Common myeloid progenitor, CD34-positive (primary cell): ENCODE data around the gene COG2.
A peak's percentile ranks its signal among the peaks of the same experiment; 100 is the strongest.

Experiments used
- CTCF ChIA-PET: fragments of 350-600 bp; sonication (Branson Sonifier 250); formaldehyde crosslinking; loops from one replicate; lab custom pipeline; 2021; ENCODE audit warnings: antibody characterized with exemption; lab: Charles Lee
- POLR2A ChIA-PET: fragments of 350-600 bp; sonication (Branson Sonifier 250); formaldehyde crosslinking; loops from one replicate; lab custom pipeline; 2021; ENCODE audit warnings: antibody characterized with exemption; lab: Charles Lee
- DNase-seq, 3 donors: peaks; one replicate each; pipeline versions ENCODE4 v3.0.0 to v3.0.0-alpha.2; 2013
- H3K27ac ChIP-seq, 2 experiments: 1 replicate in 1 of 2; 2 replicates in 1 of 2; pipeline ENCODE4 v1.7.0; 2013; ENCODE audit warnings: inconsistent platforms in 2 of 2, low read length in 2 of 2, mild to moderate bottlenecking in 2 of 2, low read depth in 1 of 2, moderate library complexity in 1 of 2; ENCODE audit not compliant: severe bottlenecking in 2 of 2, insufficient read depth in 1 of 2, poor library complexity in 1 of 2
- H3K27me3 ChIP-seq, 5 experiments: replicated peaks in 2 of 5; 1 replicate in 3 of 5; 2 replicates in 2 of 5; pipeline versions ENCODE4 v1.6.1 to v1.7.0; 2013; ENCODE audit warnings: low read length in 4 of 5, mild to moderate bottlenecking in 2 of 5, moderate library complexity in 2 of 5, inconsistent platforms in 1 of 5; ENCODE audit not compliant: insufficient read depth in 5 of 5, control insufficient read depth in 4 of 5
- H3K36me3 ChIP-seq, 4 experiments: 1 replicate in 2 of 4; 2 replicates in 2 of 4; pipeline versions ENCODE4 v1.6.1 to v1.7.0; 2013; ENCODE audit warnings: low read length in 3 of 4, control low read depth in 1 of 4, mild to moderate bottlenecking in 1 of 4; ENCODE audit not compliant: control insufficient read depth in 4 of 4, insufficient read depth in 4 of 4
- H3K4me1 ChIP-seq, 4 experiments: 1 replicate in 3 of 4; 2 replicates in 1 of 4; pipeline versions ENCODE4 v1.6.1 to v1.7.1; 2013; ENCODE audit warnings: low read length in 3 of 4, mild to moderate bottlenecking in 3 of 4, control low read depth in 1 of 4, inconsistent platforms in 1 of 4, moderate library complexity in 1 of 4; ENCODE audit not compliant: control insufficient read depth in 4 of 4, insufficient read depth in 4 of 4; ENCODE audit errors: control extremely low read depth in 1 of 4
- H3K4me3 ChIP-seq, 7 experiments: 1 replicate in 4 of 7; 2 replicates in 3 of 7; pipeline versions ENCODE4 v1.5.1 to v1.7.0; 2013; ENCODE audit warnings: mild to moderate bottlenecking in 7 of 7, low read length in 6 of 7, moderate library complexity in 6 of 7, inconsistent platforms in 2 of 7, low read depth in 2 of 7, control low read depth in 1 of 7; ENCODE audit not compliant: insufficient read depth in 4 of 7, control insufficient read depth in 1 of 7; ENCODE audit errors: extremely low read depth in 1 of 7
- H3K9me3 ChIP-seq, 5 experiments: 1 replicate in 4 of 5; 2 replicates in 1 of 5; pipeline versions ENCODE4 v1.6.1 to v1.7.1; 2013; ENCODE audit warnings: low read length in 4 of 5, mild to moderate bottlenecking in 2 of 5, inconsistent platforms in 1 of 5, low read depth in 1 of 5, moderate library complexity in 1 of 5; ENCODE audit not compliant: control insufficient read depth in 4 of 5, insufficient read depth in 2 of 5; ENCODE audit errors: control extremely low read depth in 1 of 5
- WGBS: methylation state at CpG from one replicate; pipeline ENCODE4 v1.1.5; 2013; ENCODE audit not compliant: insufficient coverage; 5-methylcytosine and 5-hydroxymethylcytosine counted together

COG2 gene

DNA sequence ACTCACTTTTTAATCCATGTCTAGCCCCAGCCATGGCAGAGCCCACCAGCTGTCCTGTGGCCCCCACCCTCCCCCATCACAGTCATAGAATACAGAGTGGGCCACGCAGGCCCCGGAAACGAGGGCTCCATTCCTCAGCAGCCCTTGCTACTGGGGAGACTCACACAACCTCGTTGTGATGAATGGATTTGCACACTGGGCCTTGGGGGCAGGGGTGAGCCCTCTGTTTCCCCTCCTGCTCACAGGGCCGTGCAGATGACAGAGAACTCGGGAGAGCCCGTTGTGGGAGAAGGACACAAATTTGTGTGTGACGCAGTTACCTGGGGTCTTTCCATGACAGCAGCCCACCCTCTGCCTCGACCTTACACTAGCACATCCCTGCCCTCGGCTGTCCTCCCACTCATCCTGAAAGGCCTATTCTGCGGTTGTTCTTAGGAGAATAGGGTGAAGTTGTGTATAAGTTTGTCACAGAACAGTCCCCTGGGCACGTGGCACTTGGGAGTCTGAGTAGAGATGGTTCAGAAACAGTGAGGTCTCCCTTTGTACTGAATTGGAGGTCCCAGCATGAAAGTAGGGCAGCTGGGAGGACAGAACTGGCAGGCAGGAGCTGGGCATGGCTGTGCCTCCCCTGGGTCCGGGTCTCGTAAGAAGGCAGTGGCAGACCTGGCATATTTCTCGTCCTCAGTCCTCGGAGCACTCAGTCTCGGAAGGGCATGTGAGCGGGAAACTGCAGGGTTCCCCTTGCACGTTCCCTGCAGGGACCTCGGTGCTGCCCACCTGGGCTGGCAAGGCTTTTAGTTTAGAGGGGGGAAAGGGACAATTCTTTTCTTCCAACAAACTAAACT is 64.8 kb downstream of the COG2 start:
- WGBS: 96% methylated on average over 13 of the region's 20 CpGs
- DNase-seq: no peak
- Histone ChIP-seq H3K27me3 (peaks cover 0 to 5% (median 0%) of the 10 kb centered on the region in 5 experiments), H3K9me3 (no peaks in the 10 kb centered on the region), H3K27ac (no peak overlapping the region), H3K4me3 (no peak overlapping the region), H3K4me1 (peaks cover 0 to 14% (median 11%) of the 10 kb centered on the region in 4 experiments), H3K36me3 (no peaks in the 10 kb centered on the region)
- POLR2A ChIA-PET: no interaction called here
- CTCF ChIA-PET: no interaction called here

- DNase-seq: peak in 2 of 3 donors; percentile 3 to 5
- WGBS: 39% methylated on average over 18 of the region's 22 CpGs
- H3K27me3 ChIP-seq: peaks cover 0 to 5% (median 0%) of the 10 kb centered on the region in 5 experiments
- ChIA-PET CTCF (no interaction called here), POLR2A (no interaction called here)
- H3K4me1 ChIP-seq: peaks cover 0 to 14% (median 11%) of the 10 kb centered on the region in 4 experiments
- no peak overlapping the region for H3K27ac ChIP-seq
- peak overlapping the region in 1 of 7 experiments; percentile 36 for H3K4me3 ChIP-seq
- no peaks in the 10 kb centered on the region for H3K36me3 ChIP-seq
- H3K9me3 ChIP-seq: no peaks in the 10 kb centered on the region
Measured at GRCh38 chr1:230707732-230708630, 65.7 kb downstream of the COG2 start.

GRCh38 chr1:230708631-230709580 is 66.6 kb downstream of the COG2 start:
- Histone ChIP-seq H3K4me3 (no peak overlapping the region), H3K4me1 (peaks cover 0 to 18% (median 11%) of the 10 kb centered on the region in 4 experiments), H3K36me3 (no peaks in the 10 kb centered on the region), H3K27me3 (peaks cover 0 to 7% (median 2%) of the 10 kb centered on the region in 5 experiments), H3K9me3 (no peaks in the 10 kb centered on the region), H3K27ac (no peak overlapping the region)
- ChIA-PET POLR2A (interaction anchor here (0.5 kb wide), 1 partner anchor 314 kb away, joined by 3 read pairs; no protein-coding TSS in a partner anchor), CTCF (no interaction called here)
- no peak for DNase-seq
- 94% methylated on average over 13 of the region's 16 CpGs for WGBS

GRCh38 chr1:230709619-230710542 is 67.6 kb downstream of the COG2 start:
- ChIA-PET CTCF (no interaction called here), POLR2A (no interaction called here)
- H3K36me3 ChIP-seq: no peaks in the 10 kb centered on the region
- 92% methylated on average over 16 of the region's 18 CpGs for WGBS
- H3K27me3 ChIP-seq: peaks cover 0 to 8% (median 2%) of the 10 kb centered on the region in 5 experiments
- no peak overlapping the region for H3K27ac ChIP-seq
- no peak overlapping the region for H3K4me3 ChIP-seq
- no peaks in the 10 kb centered on the region for H3K9me3 ChIP-seq
- peaks cover 0 to 22% (median 11%) of the 10 kb centered on the region in 4 experiments for H3K4me1 ChIP-seq
- DNase-seq: no peak

DNA sequence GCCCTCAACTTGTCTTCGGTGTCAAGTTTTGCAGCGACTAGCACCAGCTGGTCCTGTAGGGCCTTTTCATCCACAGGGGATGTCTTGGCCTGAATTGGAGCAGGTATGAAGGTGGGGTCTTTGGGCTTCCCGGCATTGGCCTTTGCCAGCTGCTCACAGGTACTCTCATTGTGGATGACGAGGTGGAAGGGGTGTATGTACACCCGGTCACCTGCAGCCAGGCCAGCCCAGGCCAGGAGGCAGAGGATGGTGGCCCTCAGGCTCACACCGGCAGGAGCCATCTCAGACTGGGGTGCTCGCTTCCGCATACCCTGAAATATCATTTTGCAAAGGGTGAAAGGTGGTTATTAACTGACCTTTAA is 68.2 kb downstream of the COG2 start:
- no peak overlapping the region for H3K4me3 ChIP-seq
- CTCF ChIA-PET: no interaction called here
- no peak for DNase-seq
- POLR2A ChIA-PET: no interaction called here
- peaks cover 0 to 8% (median 2%) of the 10 kb centered on the region in 5 experiments for H3K27me3 ChIP-seq
- H3K27ac ChIP-seq: no peak overlapping the region
- WGBS: 97% methylated on average over 8 of the region's 8 CpGs
- H3K4me1 ChIP-seq: peaks cover 0 to 22% (median 11%) of the 10 kb centered on the region in 4 experiments
- H3K9me3 ChIP-seq: no peaks in the 10 kb centered on the region
- no peaks in the 10 kb centered on the region for H3K36me3 ChIP-seq

GRCh38 chr1:230711245-230711644 is 69.0 kb downstream of the COG2 start:
- Histone ChIP-seq H3K4me1 (peaks cover 0 to 22% (median 11%) of the 10 kb centered on the region in 4 experiments), H3K27me3 (peaks cover 0 to 8% (median 2%) of the 10 kb centered on the region in 5 experiments), H3K9me3 (peaks cover 0 to 4% (median 0%) of the 10 kb centered on the region in 5 experiments), H3K4me3 (no peak overlapping the region), H3K36me3 (no peaks in the 10 kb centered on the region), H3K27ac (no peak overlapping the region)
- DNase-seq: no peak
- ChIA-PET POLR2A (no interaction called here), CTCF (no interaction called here)
- WGBS: 87% methylated on average over 3 of the region's 3 CpGs
